Gastroesophageal sphincter (tissue), 3 donors: Measurements from ENCODE around the gene TMEM135.

Experiments used
- POLR2AphosphoS5 ChIP-seq: sonication (generic); formaldehyde crosslinking; IDR thresholded peaks from one replicate; pipeline ENCODE4 v1.6.1; 2017; ENCODE audit warnings: antibody characterized with exemption
- TF ChIP-seq, protein P1 (sequence below), 4 experiments: fragments of 200-600 bp in 2 of 4; fragments of 450-650 bp in 2 of 4; sonication (generic) in 1 of 4; IDR thresholded peaks; one replicate each; pipeline ENCODE4 v1.5.1; 2017 to 2019; ENCODE audit warnings: antibody characterized with exemption in 4 of 4, mild to moderate bottlenecking in 2 of 4, moderate library complexity in 2 of 4

DNA sequence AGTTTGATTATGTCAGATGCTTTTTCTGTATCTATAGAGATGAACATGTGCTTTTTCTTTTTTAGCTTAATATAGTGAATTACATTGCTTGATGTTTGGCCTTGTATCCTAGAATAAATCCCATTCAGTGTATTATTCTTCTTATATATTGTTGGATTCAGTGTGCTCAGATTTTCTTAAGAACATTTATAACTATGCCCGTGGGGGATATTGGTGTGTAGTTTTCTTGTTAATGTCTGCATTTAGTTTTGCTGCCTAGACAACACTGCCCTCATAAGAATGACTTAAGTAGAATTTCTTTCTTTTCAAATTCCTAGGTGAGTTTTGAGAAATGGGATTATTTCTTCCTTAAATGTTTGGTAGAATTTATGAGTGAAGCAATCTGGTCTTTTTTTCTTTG, 98.5 kb downstream of the TMEM135 start:
- TF ChIP-seq, protein P1, sequence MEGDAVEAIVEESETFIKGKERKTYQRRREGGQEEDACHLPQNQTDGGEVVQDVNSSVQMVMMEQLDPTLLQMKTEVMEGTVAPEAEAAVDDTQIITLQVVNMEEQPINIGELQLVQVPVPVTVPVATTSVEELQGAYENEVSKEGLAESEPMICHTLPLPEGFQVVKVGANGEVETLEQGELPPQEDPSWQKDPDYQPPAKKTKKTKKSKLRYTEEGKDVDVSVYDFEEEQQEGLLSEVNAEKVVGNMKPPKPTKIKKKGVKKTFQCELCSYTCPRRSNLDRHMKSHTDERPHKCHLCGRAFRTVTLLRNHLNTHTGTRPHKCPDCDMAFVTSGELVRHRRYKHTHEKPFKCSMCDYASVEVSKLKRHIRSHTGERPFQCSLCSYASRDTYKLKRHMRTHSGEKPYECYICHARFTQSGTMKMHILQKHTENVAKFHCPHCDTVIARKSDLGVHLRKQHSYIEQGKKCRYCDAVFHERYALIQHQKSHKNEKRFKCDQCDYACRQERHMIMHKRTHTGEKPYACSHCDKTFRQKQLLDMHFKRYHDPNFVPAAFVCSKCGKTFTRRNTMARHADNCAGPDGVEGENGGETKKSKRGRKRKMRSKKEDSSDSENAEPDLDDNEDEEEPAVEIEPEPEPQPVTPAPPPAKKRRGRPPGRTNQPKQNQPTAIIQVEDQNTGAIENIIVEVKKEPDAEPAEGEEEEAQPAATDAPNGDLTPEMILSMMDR (IDR thresholded peaks at IDR 0.05), result no peak
- no peak for TF ChIP-seq POLR2AphosphoS5
